GM19193 (cell line): ENCODE data around the gene ROR1.

Experiments used
- POLR2A ChIP-seq: IDR thresholded peaks from 4 replicates; pipeline ENCODE4 v1.6.1; 2011; ENCODE audit not compliant: insufficient read depth, insufficient read length; ENCODE audit errors: extremely low read depth

Gene ROR1

GRCh38 chr1:63891060-63891690 is 117.4 kb downstream of the ROR1 start:
- no peak for TF ChIP-seq POLR2A

- TF ChIP-seq POLR2A = no peak
Observed at GRCh38 chr1:63892632-63893395, 119.0 kb downstream of the ROR1 start.

GRCh38 chr1:63893976-63894375 is 120.2 kb downstream of the ROR1 start:
- TF ChIP-seq POLR2A = no peak

- TF ChIP-seq POLR2A = no peak
Observed at GRCh38 chr1:63894627-63895265, 120.9 kb downstream of the ROR1 start.

- TF ChIP-seq POLR2A = no peak
Observed at GRCh38 chr1:63896755-63897154, 122.9 kb downstream of the ROR1 start.

- TF ChIP-seq POLR2A = no peak
Observed at GRCh38 chr1:63898428-63899196, 124.8 kb downstream of the ROR1 start.

GRCh38 chr1:63901094-63901493 is 127.3 kb downstream of the ROR1 start:
- no peak for TF ChIP-seq POLR2A

GRCh38 chr1:63902844-63903589 is 129.2 kb downstream of the ROR1 start:
- no peak for TF ChIP-seq POLR2A

GRCh38 chr1:63903947-63904610 is 130.3 kb downstream of the ROR1 start:
- no peak for TF ChIP-seq POLR2A

- TF ChIP-seq POLR2A = no peak
Observed at GRCh38 chr1:63904826-63905225, 131.0 kb downstream of the ROR1 start.

- TF ChIP-seq POLR2A = no peak
Observed at GRCh38 chr1:63906047-63906704, 132.4 kb downstream of the ROR1 start.

GRCh38 chr1:63907051-63907450 is 133.2 kb downstream of the ROR1 start:
- TF ChIP-seq POLR2A = no peak

GRCh38 chr1:63908016-63908415 is 134.2 kb downstream of the ROR1 start:
- TF ChIP-seq POLR2A = no peak
